ENCODE measurements around the gene SPRR2E.
"Not testable (repeated sequence)": the region's sequence is repeated elsewhere in the genome, so short reads cannot be mapped to it uniquely, and the experiment has no call there.

The SPRR2E gene

GRCh38 chr1:153071511-153071910 is 22.8 kb downstream of the SPRR2E start, which contains the start of gene SPRR2B:
SPRR2B (minus strand) TSS chr1:153071611; CDS start chr1:153070839, 772 bp downstream.
- TF ChIP-seq, protein P1, sequence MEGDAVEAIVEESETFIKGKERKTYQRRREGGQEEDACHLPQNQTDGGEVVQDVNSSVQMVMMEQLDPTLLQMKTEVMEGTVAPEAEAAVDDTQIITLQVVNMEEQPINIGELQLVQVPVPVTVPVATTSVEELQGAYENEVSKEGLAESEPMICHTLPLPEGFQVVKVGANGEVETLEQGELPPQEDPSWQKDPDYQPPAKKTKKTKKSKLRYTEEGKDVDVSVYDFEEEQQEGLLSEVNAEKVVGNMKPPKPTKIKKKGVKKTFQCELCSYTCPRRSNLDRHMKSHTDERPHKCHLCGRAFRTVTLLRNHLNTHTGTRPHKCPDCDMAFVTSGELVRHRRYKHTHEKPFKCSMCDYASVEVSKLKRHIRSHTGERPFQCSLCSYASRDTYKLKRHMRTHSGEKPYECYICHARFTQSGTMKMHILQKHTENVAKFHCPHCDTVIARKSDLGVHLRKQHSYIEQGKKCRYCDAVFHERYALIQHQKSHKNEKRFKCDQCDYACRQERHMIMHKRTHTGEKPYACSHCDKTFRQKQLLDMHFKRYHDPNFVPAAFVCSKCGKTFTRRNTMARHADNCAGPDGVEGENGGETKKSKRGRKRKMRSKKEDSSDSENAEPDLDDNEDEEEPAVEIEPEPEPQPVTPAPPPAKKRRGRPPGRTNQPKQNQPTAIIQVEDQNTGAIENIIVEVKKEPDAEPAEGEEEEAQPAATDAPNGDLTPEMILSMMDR (IDR thresholded peaks at IDR 0.05; ENCODE audit: low read depth, low read length, missing control alignments): no peak
- no peak for DNase-seq (ENCODE audit: extremely low read depth, low read depth)
- no peak within 1 kb of the TSS for H3K4me3 ChIP-seq (replicated peaks; ENCODE audit: low read depth, low read length)

DNA sequence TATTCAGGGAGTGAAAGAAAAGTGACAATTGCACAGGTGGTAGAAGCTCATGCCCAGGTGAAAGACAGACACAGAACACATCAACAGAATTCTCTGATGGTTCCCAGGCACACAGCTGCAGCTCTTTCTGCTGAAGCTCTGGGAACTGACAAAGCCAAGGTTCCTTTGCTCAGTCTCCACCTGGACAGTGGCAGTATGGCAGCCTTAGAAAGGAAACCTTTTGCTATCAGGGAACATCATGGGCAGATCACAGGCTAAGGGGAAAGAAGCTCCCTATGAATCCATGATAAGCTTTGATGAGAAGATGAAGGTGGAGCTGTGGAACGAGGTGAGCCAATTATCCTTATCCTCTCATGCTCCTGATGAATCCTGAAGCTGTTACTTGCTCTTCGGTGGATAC is 24.1 kb downstream of the SPRR2E start:
- DNase-seq (ENCODE audit: extremely low read depth, low read depth): no peak
- TF ChIP-seq, protein P1 (IDR thresholded peaks at IDR 0.05; ENCODE audit: low read depth, low read length, missing control alignments): no peak

GRCh38 chr1:153058826-153059784 is 35.2 kb downstream of the SPRR2E start:
- no peak for DNase-seq (ENCODE audit: extremely low read depth, low read depth)
- TF ChIP-seq, protein P1 (IDR thresholded peaks at IDR 0.05; ENCODE audit: low read depth, low read length, missing control alignments): no peak
- H3K4me3 ChIP-seq (replicated peaks; ENCODE audit: low read depth, low read length): no peak overlapping the region

More for the DNA sequence above, 24.1 kb downstream of the SPRR2E start:
- H3K4me3 ChIP-seq (replicated peaks; ENCODE audit: low read depth, low read length): no peak overlapping the region

GRCh38 chr1:153058154-153058553 is 36.2 kb downstream of the SPRR2E start:
- no peak overlapping the region for H3K4me3 ChIP-seq (replicated peaks; ENCODE audit: low read depth, low read length)
- no peak for DNase-seq (ENCODE audit: extremely low read depth, low read depth)
- TF ChIP-seq, protein P1 (IDR thresholded peaks at IDR 0.05; ENCODE audit: low read depth, low read length, missing control alignments): no peak

GRCh38 chr1:153057375-153057774 is 37.0 kb downstream of the SPRR2E start, which contains the start of gene SPRR2A:
SPRR2A (minus strand) TSS chr1:153057512; CDS start chr1:153056735, 777 bp downstream.
- no peak within 1 kb of the TSS for H3K4me3 ChIP-seq (replicated peaks; ENCODE audit: low read depth, low read length)
- DNase-seq (ENCODE audit: extremely low read depth, low read depth): no peak
- TF ChIP-seq, protein P1 (IDR thresholded peaks at IDR 0.05; ENCODE audit: low read depth, low read length, missing control alignments): no peak

- not testable (repeated sequence) for DNase-seq (ENCODE audit: extremely low read depth, low read depth); H3K4me3 ChIP-seq (replicated peaks; ENCODE audit: low read depth, low read length)
Measured at GRCh38 chr1:153056111-153056510, 38.2 kb downstream of the SPRR2E start.

DNA sequence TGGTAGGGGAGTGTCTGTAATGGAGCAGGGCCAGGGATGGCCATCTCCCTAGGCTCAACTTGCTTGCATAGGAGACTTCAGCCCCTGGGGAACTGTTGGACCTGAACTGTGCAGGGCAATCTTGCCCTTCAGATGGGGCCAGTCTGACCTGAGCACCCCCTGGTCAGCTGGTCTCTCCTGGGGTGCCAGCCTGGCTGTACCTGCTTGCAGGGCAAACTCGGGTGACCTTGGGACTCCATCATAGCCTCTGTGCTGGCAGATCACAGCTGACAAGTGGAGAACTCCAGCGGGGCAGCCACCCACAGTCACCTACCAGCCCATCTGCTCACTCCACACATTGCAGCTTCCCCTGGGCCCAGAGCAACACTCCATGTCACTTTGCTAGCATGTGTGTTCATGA is 45.1 kb downstream of the SPRR2E start:
- no peak for DNase-seq (ENCODE audit: extremely low read depth, low read depth)
- TF ChIP-seq, protein P1 (IDR thresholded peaks at IDR 0.05; ENCODE audit: low read depth, low read length, missing control alignments): no peak
- no peak overlapping the region for H3K4me3 ChIP-seq (replicated peaks; ENCODE audit: low read depth, low read length)
